ENCODE data around the gene IMPDH1.

The IMPDH1 gene

DNA sequence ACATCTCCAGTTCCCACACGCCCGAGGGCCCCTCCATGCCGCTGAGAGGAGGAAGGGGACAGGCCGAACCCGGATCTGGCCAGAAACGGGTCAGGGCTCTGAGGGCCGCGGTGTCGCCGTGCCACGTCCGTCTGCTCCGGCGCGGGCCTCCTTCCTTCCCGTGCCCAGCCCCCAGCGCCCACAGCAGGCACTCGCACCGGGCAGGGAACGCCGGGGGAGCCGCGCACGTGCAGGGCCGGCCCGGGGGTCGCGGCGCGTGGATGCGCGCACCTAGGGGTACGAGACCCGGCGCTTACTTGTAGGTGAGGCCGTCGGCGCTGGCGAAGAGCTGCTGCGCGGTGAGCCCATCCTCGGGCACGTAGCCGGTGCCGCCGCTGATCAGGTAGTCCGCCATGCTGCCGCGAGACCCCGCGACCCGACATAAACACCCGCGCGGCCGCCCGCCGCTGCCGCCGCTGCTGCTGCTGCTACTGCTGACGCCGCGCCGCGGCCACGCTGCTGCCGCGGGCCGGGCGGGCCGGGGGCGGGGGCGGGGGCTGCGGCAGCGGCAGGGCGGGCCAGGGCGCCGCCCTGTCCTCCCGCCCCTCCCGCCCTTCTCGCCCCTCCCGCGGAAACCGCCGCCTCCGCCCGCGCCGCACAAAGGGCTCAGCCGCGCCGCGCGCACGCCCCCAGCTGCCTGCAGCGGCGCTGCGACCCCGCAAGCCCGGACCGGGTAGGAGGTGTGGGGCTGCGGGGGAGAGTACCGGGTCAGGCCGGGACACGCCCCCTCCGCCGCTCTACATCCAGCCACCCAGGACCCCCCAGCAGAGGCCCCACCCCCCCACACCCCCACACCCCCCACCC lies 4.1 kb downstream of the IMPDH1 start:
- DNase-seq (ENCODE audit: low read depth in 2 of 3, low spot score in 2 of 3) = peak in 1 of 3 experiments; percentile 36

DNA sequence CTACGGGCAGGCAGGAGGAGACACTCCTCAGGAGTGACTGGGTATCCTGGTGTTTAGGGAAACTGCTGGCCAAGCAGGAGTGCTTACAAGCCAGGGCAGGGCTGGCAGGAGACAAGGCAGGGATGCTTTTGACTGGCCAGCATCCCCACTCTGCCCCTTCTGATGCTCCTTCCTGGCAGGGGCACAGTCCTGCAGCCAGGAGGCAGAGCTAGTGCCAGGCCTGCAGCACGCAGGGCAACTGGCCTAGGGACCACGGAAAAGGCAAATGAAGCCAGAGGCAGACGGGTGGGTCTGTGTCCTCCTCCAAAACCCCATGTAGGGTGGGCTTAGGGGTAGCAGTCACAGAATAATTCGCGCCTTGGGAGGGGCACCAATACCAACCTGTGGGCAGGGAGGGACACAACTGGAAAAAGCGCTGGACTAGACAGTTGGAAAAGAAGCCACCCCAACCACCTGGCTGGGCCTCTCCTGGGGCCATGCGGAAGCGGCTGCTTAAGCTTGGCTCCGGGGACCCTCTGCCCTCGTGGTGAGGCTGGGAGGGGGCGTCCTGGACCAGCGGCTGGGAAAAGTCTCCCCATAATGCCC lies 4.8 kb downstream of the IMPDH1 start:
- DNase-seq (ENCODE audit: low read depth in 2 of 3, low spot score in 2 of 3) = no peak

DNA sequence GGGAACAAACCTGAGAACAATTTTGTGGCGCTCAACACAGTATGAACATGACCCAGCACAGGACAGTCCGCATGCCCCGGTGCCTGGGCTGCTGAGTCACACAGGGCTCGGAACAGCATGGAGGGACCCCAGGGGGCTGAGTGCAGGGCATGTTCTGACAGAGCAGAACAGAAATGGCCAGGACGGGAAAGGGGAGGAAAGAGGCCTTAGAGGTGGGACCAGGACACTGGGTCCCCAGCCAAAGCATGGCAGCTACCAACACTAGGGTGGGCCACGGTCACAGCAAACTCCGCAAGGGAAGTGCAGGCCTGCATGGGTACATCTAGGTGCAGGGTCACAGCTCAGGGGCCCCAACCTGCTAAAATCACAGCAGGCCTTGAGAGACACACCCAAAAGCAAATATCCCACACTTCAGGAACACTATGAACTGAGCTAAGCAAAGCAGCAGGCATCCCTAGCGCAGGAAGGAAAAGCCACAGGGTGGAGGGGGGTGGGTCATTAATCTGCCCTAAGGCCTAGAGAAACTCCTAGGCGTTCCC lies 5.6 kb downstream of the IMPDH1 start:
- no peak for DNase-seq (ENCODE audit: low read depth in 2 of 3, low spot score in 2 of 3)

DNA sequence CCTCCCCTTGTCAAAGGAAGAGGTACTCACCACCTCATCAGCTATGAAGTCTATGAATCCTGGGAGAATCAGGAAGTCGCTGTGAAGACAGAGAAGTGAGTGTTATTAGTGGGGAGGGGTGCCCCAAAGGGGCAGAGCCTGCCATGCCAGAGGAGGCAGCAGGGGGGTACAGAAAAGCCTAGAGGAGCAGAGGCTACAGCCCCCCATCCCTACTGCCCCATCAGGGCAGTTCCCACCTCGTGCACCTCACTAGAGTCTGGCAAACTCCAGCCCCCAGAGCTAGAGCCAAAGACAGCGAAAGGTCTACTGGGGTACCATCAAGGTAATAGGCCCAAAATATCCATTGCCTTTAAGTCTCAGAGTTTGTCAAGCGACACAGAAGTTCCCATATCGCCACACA lies 6.1 kb downstream of the IMPDH1 start:
- DNase-seq (ENCODE audit: low read depth in 2 of 3, low spot score in 2 of 3) = no peak

DNA sequence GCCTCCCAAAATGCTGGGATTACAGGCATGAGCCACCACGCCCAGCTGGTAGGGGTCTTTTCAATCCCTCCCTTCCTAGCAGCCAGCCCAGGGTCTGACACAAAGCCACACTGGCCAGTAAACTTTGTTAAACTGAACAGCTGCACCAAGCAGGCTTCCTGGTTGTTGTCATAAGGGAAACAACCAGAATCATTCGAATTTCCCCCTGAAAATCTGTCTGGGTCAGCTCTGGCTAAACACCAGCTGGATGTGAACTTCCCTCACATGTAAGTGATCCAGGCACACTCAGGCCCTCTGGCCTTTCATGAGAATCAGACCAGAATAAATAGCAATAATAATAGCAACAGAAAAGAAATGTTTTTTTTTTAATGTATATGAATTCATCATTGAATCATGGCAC lies 7.4 kb downstream of the IMPDH1 start:
- DNase-seq (ENCODE audit: low read depth in 2 of 3, low spot score in 2 of 3) = no peak

DNA sequence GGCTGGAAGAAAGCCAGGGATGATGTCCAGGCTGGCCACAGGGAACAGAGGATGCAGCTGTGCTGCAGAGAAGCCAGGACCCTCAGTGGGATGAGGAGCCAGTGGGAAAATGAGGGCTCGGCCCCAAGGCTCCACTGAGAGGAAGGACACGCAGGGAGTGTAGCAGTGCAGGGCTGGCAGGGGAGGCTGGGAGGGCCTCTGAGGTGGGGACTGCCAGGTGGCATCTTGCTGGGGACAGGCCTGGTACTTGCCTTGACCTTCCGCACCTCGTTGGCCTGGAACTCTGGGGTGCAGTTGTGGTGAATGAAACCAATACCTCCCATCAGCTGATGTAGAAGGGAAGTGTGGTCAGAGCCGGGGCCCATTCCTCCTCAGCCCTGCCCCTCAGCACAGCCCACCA lies 9.2 kb downstream of the IMPDH1 start:
- DNase-seq (ENCODE audit: low read depth in 2 of 3, low spot score in 2 of 3) = no peak

DNA sequence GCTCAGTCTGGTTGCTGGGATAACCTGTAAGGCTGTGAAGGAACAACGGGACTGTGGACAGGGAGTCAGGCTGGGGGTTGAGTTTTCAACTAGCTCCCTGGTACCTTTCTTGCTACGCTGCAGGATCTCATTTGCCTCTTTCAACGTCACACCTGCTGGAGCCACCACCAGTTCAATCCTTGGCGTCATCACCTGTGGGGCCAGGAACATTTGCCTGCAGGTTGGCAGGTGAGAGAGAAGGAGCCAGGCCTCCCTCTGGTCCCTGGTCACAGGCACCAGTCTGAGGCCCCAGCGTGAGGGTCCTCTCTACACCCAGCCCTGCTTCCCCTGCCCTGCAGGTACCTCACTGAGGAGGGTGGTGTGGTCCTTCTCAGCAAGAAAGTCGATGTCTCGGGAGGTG lies 9.8 kb downstream of the IMPDH1 start:
- no peak for DNase-seq (ENCODE audit: low read depth in 2 of 3, low spot score in 2 of 3)

DNA sequence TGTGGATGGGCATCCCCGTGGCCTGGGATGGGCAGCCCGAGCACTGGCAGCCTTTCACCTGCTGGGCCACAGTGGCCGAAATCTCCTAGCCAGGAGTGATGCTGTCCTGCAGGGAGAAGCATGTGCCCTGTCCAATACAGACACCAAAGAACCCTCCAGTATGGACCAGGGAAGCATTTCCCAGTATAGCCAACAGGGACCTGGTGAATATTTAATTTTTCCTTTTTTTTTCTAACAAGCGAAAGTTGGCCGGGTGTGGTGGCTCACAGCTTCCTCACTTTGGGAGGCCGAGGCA lies 11.0 kb downstream of the IMPDH1 start:
- no peak for DNase-seq (ENCODE audit: low read depth in 2 of 3, low spot score in 2 of 3)

DNA sequence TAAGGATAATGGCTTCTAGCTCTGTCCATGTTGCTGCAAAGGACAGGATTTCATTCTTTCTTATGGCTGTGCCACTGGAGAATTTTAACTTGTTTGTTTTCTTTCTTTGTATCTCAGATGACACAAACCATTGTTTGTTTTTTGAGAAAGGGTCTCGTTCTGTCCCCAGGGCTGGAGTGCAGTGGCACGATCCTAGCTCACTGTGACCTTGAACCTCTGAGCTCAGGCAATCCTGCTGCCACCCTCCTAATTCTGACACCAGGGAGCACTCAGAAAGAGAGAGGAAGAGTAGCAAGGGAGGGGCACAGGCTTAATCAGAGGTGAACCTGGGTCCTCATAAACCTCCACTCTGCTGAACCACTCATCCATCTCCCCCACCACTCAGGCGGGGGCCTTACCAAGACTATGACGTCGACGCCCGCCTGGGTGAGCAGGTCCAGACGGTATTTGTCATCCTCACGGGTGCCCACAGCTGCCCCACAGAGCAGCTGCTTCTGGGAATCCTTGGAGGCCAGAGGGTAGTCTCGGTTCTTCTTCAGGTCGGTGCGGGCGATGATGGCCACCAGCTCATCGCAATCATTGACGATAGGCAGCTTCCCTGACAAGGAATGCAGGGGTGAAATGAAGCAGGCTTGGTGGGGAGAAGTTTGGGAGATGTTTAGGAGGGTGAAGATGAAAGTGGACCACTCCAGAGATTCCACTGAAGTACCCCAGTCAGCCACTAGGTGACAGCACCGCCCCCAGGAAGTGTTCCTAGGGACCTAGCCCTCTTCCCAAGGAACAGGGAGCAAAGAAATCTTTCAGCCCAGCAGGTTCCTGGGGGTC lies 11.6 kb downstream of the IMPDH1 start:
- no peak for DNase-seq (ENCODE audit: low read depth in 2 of 3, low spot score in 2 of 3)

DNA sequence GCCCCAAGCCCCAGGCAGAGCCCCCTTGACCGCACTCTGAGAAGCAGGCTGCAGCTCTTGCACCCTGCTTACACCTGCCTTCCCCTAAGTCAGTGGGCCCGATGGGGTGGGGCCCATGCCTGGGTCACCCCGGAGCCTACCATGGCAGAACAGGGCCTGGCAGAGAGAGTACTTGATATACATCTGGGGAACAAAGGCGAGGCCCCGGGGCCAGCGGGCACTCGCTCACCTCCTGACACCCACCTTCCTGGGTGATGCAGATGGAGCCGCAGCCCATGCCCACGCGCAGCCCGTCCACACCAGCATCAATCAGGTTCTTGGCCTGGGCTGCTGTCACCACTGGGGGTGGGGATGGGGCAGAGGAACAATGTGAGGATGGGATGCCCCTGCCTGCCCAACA lies 13.4 kb downstream of the IMPDH1 start:
- DNase-seq (ENCODE audit: low read depth in 2 of 3, low spot score in 2 of 3) = no peak

DNA sequence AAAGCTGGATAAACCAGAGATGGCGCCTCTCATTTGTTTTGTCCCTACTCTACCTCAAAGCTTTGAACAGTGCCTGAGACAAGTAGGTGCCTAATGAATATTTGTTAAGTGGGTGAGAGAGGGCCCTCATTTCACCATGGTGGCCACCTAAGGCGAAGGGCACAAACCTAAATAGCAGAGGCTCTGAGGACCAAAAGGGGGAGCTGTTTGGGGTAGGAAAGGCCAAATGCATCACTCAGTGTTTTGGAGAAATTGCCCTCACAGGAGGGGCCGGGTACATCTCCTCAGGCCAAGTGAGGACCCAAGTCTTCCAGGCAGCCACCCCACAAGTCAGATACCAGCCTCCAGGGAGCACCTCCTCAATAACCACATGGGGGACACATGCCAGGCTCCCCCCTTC lies 14.0 kb downstream of the IMPDH1 start:
- no peak for DNase-seq (ENCODE audit: low read depth in 2 of 3, low spot score in 2 of 3)

DNA sequence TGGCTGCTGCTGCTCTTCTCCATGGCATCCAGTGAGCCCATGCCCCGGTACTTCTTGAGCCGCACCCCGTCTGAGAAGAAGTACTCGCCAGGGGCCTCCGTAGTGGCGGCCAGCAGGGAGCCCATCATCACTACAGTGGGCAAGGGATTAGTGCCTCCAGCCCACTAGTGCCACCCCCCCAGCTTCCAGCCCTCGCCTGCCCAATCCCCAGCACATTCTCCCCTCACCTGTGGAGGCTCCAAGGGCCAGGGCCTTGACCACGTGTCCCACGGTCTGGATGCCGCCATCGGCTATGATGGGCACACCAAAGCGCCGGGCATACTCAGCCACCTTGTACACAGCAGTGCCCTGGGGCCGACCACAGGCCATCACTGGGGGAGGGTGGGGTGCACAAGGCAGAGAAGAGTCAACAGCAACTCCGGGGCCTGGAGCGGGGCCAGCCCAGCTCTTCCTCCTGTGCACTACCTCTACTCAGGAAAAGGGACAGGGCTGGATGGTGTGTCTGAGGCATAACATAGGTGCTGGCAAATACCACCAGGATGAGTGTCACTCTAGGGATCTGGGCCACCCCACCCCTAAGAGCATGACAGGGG lies 14.8 kb downstream of the IMPDH1 start:
- DNase-seq (ENCODE audit: low read depth in 2 of 3, low spot score in 2 of 3) = no peak

DNA sequence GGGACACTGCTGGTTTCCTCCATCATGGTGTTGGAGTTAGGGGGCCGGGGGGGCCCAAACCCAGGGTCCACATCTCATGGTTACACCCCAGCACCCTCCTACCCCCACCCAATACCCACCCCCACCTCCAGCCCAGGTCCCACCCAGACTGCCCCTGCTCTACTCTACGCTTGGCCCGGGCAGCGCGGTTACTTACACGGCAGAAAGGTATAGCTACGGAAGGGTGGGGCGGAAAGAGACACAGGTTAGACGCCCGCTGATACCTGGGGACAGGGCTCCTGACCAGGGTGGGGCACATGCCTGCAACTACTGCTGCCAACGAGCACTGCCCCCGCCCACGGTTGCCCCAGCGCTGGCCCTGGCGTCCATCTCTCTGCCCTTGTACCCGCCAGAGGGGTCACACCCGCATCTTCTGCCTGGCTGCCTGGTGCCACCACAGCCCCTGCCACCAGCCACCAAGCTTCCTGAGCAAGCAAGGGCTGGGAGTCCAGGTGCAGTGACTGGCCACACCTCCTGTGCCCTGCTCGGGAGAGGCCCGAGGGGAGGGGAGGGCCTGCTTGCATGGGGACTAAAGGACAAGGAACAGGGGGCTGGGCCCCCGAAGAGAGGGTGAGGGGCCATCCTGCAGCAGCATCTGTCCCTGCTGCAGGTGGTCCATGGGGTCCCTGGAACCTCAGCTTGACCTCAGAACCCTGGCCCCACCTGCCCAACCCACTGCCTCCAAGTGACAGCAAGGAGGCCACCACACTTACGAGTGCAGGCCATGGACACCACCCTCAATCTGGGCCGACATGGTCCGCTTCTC lies 16.1 kb downstream of the IMPDH1 start:
- DNase-seq (ENCODE audit: low read depth in 2 of 3, low spot score in 2 of 3) = no peak

DNA sequence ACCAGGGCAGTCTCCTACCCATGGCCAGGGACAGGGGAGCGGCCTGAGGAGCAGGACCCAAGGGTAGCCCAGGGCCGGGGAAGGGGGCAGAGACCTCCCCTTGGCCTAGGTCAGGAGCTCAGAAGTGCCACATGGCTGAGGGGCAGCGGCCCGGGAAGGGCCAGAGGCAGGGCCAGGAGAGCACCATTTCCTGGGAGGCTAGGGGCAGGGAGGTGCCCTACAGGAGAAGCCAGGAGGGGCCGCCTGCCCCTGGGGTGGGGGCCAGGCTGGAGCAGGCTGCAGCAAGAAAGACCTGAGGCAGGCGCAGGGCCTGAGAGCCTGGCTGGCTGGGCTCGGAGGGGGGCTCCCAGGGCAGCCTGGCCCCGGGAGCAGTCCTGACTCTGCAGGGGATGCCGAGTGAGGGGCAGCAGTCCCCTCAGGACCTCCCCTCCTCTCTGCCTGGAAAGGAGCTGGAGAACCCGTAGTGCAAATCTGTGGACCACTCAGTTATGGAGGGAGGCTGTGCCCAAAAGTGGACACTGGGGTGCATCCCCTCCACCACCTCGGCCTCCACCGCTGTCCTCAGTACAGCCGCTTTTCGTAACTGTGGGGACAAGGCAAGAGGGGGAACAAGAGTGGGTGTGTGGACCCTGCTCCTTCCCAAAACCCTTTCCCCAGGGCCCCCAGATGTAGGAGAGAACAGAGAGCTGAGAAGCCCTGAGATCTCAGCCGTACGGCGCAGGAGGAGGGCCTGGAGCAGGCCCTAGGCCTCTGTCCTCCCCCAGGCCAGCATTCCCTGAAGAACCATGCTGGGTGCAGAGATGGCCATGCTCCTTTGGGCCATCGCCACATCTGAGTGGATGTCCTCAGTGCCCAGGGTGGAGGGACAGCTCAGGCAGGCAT lies 17.1 kb downstream of the IMPDH1 start:
- DNase-seq (ENCODE audit: low read depth in 2 of 3, low spot score in 2 of 3) = no peak

DNA sequence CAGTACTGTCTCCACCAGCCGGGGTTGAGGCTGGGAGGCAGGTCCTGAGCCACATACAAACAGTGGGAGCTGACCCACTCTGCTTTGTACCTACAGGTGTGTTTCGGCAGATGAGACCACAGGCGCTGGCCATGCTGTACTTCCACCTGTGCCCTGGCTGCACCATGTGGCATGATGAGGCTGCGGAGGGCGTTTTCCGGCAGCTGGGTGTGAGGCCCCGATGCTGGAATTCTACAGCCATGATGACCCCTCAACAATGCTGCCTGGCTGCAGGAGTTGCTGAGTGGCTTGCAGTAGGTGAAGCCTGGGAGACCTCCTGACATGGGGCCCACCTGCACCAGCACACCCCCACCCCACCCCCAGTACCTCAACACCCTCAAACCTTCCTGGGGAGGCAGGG lies 18.0 kb downstream of the IMPDH1 start:
- DNase-seq (ENCODE audit: low read depth in 2 of 3, low spot score in 2 of 3) = no peak

DNA sequence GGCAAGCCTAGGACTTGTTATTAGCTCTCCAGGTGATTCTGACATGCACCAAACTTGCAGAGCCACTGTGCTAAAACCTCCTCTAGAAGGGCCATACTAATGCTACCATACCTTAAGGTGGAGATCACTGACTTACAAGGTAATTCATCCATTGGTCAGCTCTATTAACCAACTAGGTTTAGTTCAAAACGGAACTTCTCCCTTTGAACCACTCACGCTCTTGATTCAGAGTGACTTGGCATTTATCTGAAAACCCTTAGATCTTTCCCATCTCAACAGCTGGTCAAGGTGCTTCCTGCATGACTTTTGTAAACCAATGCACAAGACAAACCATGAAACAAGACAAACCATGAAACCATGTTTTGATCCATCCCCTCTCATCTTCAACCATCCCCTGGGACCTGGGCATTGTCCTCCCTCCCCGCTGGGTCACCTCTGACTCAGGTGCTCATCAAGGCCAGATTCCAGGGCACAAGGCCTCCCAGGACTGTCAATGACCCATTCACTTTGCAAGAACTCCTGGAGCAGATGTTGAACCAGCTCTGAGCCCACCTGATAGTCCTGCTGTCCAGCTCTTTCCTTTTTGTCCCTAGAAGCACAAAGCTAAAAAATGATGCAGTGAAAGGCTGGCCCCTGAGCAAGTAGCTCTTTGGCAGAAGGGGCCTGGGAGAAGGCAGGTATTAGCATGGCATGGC lies 18.8 kb downstream of the IMPDH1 start:
- DNase-seq (ENCODE audit: low read depth in 2 of 3, low spot score in 2 of 3) = no peak

DNA sequence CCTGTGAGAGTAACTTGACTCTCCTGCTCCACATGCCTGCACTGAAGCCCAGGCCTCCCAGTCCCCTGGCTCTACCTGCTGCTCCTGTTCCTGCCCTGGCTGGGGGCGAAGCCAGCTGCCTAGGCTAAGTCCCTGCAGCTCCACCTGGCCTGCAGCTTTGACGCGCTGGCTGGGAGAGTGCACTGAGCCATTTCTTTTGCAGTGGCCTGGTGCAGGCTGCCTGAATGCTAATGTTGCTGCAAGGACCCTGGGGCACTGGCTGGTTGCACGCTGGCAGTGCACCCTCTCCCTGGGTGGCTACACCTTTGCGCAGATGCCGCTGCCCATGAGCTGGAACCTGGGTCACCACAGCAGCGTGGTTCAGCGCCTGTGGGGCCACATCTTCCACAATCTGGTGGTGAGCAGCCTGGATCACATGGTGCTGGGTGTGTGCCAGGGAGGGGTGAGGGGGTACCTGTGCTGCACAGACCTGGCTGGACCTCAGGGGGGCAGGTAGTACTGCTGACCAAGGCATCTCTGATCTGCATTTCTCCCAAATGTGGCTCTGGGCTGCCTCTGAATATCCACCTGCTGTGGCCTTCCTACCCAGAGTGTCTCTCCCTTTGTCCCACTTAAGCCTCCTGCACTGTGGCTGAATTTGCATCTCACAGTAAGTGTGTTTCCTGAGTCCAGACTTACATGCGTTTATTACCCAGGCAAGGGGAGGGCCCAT lies 20.0 kb downstream of the IMPDH1 start:
- DNase-seq (ENCODE audit: low read depth in 2 of 3, low spot score in 2 of 3) = no peak

DNA sequence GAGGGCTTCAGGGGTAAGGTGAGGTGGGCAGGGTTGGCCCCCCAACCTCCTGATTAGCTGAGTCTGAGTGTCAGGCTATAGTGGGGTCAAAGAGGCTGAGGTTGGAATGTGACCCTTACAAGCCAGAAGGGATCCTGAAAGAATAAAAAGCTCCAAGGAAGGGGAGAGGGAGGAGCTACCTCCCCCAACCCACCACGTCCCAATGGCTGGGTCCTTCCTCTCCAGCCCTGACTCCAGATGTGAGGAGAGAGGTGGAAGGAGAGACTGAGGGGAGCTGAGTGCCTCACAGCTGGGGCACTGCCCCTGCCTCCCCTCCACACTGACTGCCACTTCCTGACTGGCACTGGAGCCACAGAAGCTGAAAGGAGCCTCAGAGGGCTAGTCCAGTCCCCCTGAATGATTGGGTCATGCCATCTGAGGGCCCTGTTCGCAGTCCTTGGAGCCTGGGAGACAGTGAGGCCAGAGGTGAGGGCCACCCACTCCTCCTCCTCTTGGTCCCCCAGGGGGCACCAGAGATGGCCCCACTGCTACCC lies 20.6 kb downstream of the IMPDH1 start:
- DNase-seq (ENCODE audit: low read depth in 2 of 3, low spot score in 2 of 3) = no peak

All from activated CD8-positive, alpha-beta memory T cell treated with anti-CD3 and anti-CD28 coated beads for 48 hours (primary cell).